SK-N-DZ (cell line): ENCODE measurements around the gene CDK6. TPM values are rescaled to one million over a fixed set of nuclear protein-coding genes. Genes with fewer than 3 reads are reported as not detected.
"Not testable (repeated sequence)": the region's sequence is repeated elsewhere in the genome, so short reads cannot be mapped to it uniquely, and the experiment has no call there.

Experiments used
- DNase-seq: peaks from one replicate; pipeline ENCODE4 v3.0.0-alpha.2; 2015; ENCODE audit warnings: low spot score
- polyA plus RNA-seq, 2 experiments: library from polyadenylated mRNA; depleted of rRNA; stranded (reverse); fragments of >200 nt; gene quantifications; 2 replicates each; pipeline ENCODE4 v1.2.3, GENCODE V29; 2014

The CDK6 gene
- 106 and 115 TPM in 2 replicates for polyA plus RNA-seq (2014; cell fraction: cytosol; rRNA removed)
- polyA plus RNA-seq (2014; cell fraction: nucleus; rRNA removed): 61.6 and 71.8 TPM in 2 replicates

GRCh38 chr7:92836489-92836999 lies at the start of gene CDK6:
Gene CDK6, minus strand, starts transcription at chr7:92836573. Its CDS starts 3,250 bp downstream, at chr7:92833323.
- peak; percentile 70 for DNase-seq

- not testable (repeated sequence) for DNase-seq
Measured at GRCh38 chr7:92886039-92886438, 49.7 kb upstream of the CDK6 start.

GRCh38 chr7:92884218-92884617 lies 47.8 kb upstream of the CDK6 start:
- no peak for DNase-seq

- DNase-seq: no peak
Measured at GRCh38 chr7:92882760-92883159, 46.4 kb upstream of the CDK6 start.

GRCh38 chr7:92881091-92881485 lies 44.7 kb upstream of the CDK6 start:
- DNase-seq: no peak

- peak; percentile 16 for DNase-seq
Measured at GRCh38 chr7:92880212-92881090, 44.1 kb upstream of the CDK6 start.

- no peak for DNase-seq
Measured at GRCh38 chr7:92877367-92877766, 41.0 kb upstream of the CDK6 start.

- no peak for DNase-seq
Measured at GRCh38 chr7:92876836-92877235, 40.5 kb upstream of the CDK6 start.

GRCh38 chr7:92875719-92876118 lies 39.3 kb upstream of the CDK6 start:
- no peak for DNase-seq

GRCh38 chr7:92875173-92875572 lies 38.8 kb upstream of the CDK6 start:
- DNase-seq: no peak

- no peak for DNase-seq
Measured at GRCh38 chr7:92874567-92874966, 38.2 kb upstream of the CDK6 start.

- peak; percentile 61 for DNase-seq
Measured at GRCh38 chr7:92873776-92874175, 37.4 kb upstream of the CDK6 start.

- DNase-seq: no peak
Measured at GRCh38 chr7:92872701-92873100, 36.3 kb upstream of the CDK6 start.

- no peak for DNase-seq
Measured at GRCh38 chr7:92868683-92869293, 32.4 kb upstream of the CDK6 start.

GRCh38 chr7:92864169-92864568 lies 27.8 kb upstream of the CDK6 start:
- not testable (repeated sequence) for DNase-seq

- no peak for DNase-seq
Measured at GRCh38 chr7:92856436-92856835, 20.1 kb upstream of the CDK6 start.

- no peak for DNase-seq
Measured at GRCh38 chr7:92854501-92855238, 18.3 kb upstream of the CDK6 start.

- DNase-seq: no peak
Measured at GRCh38 chr7:92851732-92852131, 15.4 kb upstream of the CDK6 start.

GRCh38 chr7:92850516-92850915 lies 14.1 kb upstream of the CDK6 start:
- no peak for DNase-seq

- DNase-seq: no peak
Measured at GRCh38 chr7:92849322-92849721, 12.9 kb upstream of the CDK6 start.

- no peak for DNase-seq
Measured at GRCh38 chr7:92848851-92849250, 12.5 kb upstream of the CDK6 start.

- DNase-seq: no peak
Measured at GRCh38 chr7:92848441-92848840, 12.1 kb upstream of the CDK6 start.
